AG04449 (cell line): ENCODE results near the gene HDAC2.
"Not testable (repeated sequence)": the region's sequence is repeated elsewhere in the genome, so short reads cannot be mapped to it uniquely, and the experiment has no call there.

Source experiments
- CTCF ChIA-PET: fragments of 350-600 bp; formaldehyde crosslinking; extraction: SDS; loops from one replicate; lab custom pipeline; 2021; ENCODE audit warnings: antibody characterized with exemption; lab: Yijun Ruan, JAX
- POLR2A ChIA-PET: fragments of 400-600, 350-600 bp; formaldehyde crosslinking; extraction: SDS; loops from one replicate; lab custom pipeline; 2020; ENCODE audit warnings: antibody characterized with exemption, inconsistent platforms; lab: Yijun Ruan, JAX
- DNase-seq: peaks from one replicate; pipeline ENCODE4 v3.0.0-alpha.2; 2010; ENCODE audit warnings: low read depth, low spot score
- H3K4me3 ChIP-seq: 2 replicates; pipeline ENCODE4 v1.5.1; 2011; ENCODE audit warnings: low read depth, mild to moderate bottlenecking, control low read depth, low read length
- TF ChIP-seq, protein P1 (sequence below): IDR thresholded peaks from one replicate; pipeline ENCODE4 v1.5.1; 2011; ENCODE audit warnings: mild to moderate bottlenecking, moderate library complexity, low read length, control low read depth, inconsistent platforms; ENCODE audit not compliant: insufficient read depth; ENCODE audit errors: missing control alignments

The HDAC2 gene

DNA sequence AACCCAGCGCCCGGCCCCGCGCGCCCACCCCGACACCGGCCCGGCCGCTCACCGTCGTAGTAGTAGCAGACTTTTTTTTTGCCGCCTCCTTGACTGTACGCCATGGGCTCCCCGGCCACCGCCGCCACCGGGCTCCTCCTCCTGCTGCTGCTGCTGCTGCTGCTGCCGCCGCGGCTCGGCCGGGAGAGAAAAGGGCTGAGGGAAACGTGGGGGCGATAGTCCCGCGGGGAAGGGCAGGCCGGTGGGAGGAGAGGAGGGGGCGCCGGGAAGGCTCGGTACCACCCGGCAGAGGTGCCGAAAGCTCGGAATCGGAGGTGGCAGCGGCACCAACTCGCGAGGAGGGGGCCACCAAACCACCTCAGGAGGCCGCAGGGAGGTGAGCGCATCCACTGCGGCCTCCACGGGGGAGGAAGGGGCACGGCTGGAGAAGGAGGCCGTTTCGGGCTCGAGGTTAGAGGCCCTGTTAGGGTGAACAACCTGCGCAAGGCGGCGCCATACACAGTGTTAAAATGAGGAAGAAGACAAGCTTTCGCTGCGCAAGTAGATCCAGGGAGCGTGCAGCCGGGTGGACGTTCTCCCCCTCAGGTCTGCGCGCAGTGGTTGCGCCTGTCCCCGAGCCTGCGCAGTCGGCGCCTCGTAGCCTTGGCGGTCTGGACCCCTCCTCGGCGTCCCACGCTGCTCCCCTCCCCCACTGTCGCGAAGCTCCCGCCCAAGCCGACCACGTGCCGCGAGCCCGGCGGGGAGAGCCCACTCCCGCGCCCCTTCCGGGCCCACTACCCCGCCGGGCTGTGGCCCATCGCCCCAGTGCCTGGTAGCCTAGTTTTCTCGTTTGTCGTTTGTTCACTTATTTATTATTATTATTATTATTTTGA lies at the start of gene HDAC2:
TSS of gene HDAC2 (minus strand) at position 344 of the 872 bp plus-strand sequence. CDS start at position 104, 240 bp downstream.
- no peak for DNase-seq
- ChIA-PET POLR2A (interaction anchor here (1.1 kb wide), 1 partner anchor 11 kb away, joined by 3 read pairs; no protein-coding TSS in a partner anchor), CTCF (interaction anchor here (0.6 to 1.8 kb wide), 4 partner anchors 10 to 1663 kb away, joined by 3 to 10 read pairs (median 4); no protein-coding TSS in a partner anchor)
- peak within 1 kb of the TSS; percentile 89 for H3K4me3 ChIP-seq
- TF ChIP-seq, protein P1, sequence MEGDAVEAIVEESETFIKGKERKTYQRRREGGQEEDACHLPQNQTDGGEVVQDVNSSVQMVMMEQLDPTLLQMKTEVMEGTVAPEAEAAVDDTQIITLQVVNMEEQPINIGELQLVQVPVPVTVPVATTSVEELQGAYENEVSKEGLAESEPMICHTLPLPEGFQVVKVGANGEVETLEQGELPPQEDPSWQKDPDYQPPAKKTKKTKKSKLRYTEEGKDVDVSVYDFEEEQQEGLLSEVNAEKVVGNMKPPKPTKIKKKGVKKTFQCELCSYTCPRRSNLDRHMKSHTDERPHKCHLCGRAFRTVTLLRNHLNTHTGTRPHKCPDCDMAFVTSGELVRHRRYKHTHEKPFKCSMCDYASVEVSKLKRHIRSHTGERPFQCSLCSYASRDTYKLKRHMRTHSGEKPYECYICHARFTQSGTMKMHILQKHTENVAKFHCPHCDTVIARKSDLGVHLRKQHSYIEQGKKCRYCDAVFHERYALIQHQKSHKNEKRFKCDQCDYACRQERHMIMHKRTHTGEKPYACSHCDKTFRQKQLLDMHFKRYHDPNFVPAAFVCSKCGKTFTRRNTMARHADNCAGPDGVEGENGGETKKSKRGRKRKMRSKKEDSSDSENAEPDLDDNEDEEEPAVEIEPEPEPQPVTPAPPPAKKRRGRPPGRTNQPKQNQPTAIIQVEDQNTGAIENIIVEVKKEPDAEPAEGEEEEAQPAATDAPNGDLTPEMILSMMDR: no peak

DNA sequence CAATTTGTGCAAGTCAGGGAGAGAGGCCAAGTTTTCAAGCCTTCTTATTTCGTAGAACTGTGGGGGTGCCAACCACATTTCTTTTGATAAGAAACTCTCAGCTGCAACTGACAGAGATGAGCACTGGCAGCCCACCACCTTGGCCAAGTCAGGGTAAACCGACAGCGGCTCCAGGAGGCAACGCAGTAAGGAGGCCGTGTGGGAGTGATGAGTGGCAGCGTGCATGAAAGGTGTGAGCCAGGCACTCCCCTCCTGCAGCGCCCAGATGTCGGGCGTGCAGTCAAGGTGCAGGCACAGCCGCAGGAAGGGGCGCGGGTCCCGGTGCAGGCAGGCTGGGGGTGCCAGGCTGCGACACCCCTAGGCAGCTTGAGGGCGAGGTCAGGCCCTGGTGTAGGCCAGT lies 49.2 kb upstream of the HDAC2 start:
- H3K4me3 ChIP-seq: no peak overlapping the region
- ChIA-PET POLR2A (no interaction called here), CTCF (interaction anchor here (0.9 to 1.4 kb wide), 3 partner anchors 10 to 89 kb away, joined by 3 to 5 read pairs (median 5); no protein-coding TSS in a partner anchor)
- TF ChIP-seq, protein P1: no peak
- no peak for DNase-seq

- POLR2A ChIA-PET, H3K4me3 ChIP-seq: not testable (repeated sequence)
Observed at GRCh38 chr6:114017146-114017545, 46.2 kb upstream of the HDAC2 start.

DNA sequence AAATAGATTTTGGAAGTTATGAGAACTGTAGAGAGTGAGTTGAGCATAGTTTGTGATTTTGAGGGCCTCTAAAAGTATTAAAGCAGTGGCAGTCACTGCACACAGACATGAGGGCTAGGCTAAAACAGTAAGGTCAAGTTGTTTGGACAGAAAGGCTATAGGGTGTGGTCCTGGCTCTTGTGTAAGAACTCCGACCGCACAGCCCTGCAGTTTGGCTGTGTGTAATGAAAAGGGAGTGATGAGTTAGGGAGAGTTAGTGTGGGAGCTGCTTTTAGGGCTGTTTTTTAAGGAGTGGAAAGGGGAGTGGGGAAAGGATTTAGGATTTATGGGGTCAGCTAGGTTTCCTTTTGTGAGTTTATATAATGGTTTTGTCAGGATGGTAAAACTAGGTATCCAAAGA lies 43.2 kb upstream of the HDAC2 start:
- DNase-seq, H3K4me3 ChIP-seq, POLR2A ChIA-PET: not testable (repeated sequence)
- CTCF ChIA-PET: interaction anchor here (1.5 kb wide), 1 partner anchor 11 kb away, joined by 3 read pairs; no protein-coding TSS in a partner anchor

More at GRCh38 chr6:114017146-114017545, 46.2 kb upstream of the HDAC2 start:
- DNase-seq, CTCF ChIA-PET: not testable (repeated sequence)

- DNase-seq, POLR2A ChIA-PET, CTCF ChIA-PET: not testable (repeated sequence)
Observed at GRCh38 chr6:114011486-114011885, 40.5 kb upstream of the HDAC2 start.

GRCh38 chr6:114010540-114010939 lies 39.6 kb upstream of the HDAC2 start:
- POLR2A ChIA-PET: no interaction called here
- TF ChIP-seq, protein P1: no peak
- DNase-seq: no peak
- CTCF ChIA-PET: interaction anchor here (1.0 to 1.9 kb wide), 4 partner anchors 10 to 86 kb away, joined by 3 to 7 read pairs (median 4); no protein-coding TSS in a partner anchor
- H3K4me3 ChIP-seq: no peak overlapping the region

More at GRCh38 chr6:114011486-114011885, 40.5 kb upstream of the HDAC2 start:
- H3K4me3 ChIP-seq: not testable (repeated sequence)

- TF ChIP-seq, protein P1: no peak
- ChIA-PET CTCF (interaction anchor here (1.4 to 1.9 kb wide), 3 partner anchors 10 to 88 kb away, joined by 3 to 7 read pairs (median 3); no protein-coding TSS in a partner anchor), POLR2A (no interaction called here)
- H3K4me3 ChIP-seq: no peak overlapping the region
- DNase-seq: no peak
Observed at GRCh38 chr6:114009192-114009591, 38.2 kb upstream of the HDAC2 start.
